Femur (tissue), 1 donor: ENCODE results near the gene SCG2.
A peak's percentile ranks its signal among the peaks of the same experiment; 100 is the strongest.
"Not testable (repeated sequence)": the region's sequence is repeated elsewhere in the genome, so short reads cannot be mapped to it uniquely, and the experiment has no call there.

Source experiments
- DNase-seq: peaks from one replicate; pipeline ENCODE4 v3.0.0-alpha.2; 2017

Gene SCG2

GRCh38 chr2:223607476-223607875 lies 5.3 kb upstream of the SCG2 start:
- no peak for DNase-seq

DNA sequence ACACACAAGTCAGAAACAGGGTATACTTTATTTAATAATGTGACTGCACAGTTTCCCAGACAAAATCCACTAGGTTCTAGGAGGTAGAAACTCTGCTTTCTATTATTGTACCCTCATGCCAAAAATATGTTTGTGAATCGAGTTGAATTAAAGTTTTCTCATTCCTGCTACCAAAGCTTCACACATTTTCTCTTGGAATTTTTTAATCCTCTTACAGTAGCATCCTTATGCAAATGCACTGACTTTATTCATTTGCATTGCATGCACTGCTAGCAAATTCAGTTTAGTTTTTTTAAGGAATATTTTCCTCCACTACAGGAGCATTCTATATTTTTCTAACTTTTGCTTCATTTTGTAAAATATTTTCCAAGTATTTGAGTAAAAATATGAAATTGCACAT lies 4.8 kb upstream of the SCG2 start:
- no peak for DNase-seq

DNA sequence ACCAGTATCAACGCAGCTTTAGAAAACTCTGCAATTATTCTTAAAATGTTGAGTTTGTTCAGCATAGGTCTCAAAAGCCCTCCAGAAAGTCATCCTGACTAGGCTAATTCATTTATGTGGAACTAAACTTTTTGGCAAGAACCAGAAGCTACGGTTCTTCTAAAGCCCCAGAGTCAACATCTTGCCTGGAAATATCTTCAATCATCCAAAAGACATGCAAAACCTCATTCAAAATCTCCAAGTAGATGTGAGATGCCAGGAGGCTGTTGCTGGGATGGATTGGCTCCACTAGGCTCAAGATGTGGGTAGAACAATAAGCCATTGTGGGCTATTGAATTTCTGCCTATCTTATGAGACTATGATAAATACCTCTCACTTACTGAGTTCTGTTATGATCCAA lies 2.1 kb upstream of the SCG2 start:
- no peak for DNase-seq

DNA sequence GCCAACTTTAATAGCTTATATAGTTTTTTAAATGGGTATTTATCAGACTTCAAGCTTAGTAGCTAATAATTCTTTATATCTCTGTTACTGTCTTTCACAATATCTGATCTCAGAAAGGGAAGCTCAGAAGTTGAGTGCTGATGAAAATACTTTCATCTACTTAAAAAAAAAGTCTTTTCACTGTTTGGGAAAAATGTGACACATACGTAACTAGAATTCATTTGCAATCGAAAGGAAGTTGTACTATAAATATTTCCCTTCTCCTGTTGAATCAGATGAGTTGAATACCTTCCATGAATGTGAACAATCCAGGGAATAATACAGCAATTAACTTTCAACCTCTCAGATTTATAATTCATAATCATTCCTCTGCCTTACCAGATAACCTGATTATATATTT lies 811 bp upstream of the SCG2 start:
- DNase-seq = no peak

DNA sequence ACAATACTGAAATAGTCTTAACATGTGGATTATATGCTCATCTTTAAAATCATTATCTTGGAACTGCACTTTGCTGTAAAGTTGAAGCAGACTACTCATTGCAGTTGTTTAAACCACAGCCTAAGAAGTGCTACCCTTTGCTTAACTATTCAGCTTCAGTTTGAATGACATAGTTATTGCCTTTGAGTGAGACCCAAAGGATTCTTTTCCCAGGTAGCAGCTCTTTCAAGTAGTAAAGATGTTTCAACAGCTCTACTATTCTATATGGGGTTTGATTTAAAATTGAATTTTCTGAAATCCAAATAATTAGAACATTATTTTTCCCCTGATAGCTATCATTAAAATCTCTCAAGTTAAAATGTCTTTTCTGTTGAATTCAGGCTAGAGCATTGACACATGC lies 1.1 kb downstream of the SCG2 start:
- DNase-seq = no peak

GRCh38 chr2:223599640-223600380 lies 2.4 kb downstream of the SCG2 start:
- DNase-seq = no peak

DNA sequence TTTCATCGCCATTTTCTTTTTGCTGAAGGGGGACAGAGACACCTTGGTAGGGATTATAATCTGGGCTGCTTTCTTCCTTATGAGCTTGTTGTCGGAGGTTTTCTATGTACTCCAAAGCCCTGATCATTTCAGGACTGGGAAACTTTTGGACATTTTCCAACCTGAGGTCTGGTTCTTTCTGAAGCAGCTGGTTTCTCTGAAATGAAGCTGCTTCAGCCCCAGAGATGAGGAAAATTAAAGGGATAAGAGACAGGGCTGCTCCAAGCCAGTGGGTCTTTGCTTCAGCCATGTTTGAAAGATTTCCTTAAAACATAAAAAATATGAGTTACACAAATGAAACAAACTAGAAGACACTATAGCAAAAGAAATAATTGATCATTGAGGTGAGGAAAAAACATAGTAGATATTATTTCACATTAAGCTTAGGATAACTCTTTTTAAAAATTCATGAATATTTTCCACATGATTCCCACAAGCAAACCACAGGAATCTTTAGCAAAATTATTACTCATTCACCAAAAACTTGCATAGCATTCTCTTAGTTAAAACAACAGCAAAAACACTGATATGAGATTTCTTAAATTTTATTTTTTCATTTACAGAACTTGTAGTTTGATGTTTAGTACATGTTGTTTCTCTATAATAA lies 3.0 kb downstream of the SCG2 start:
- no peak for DNase-seq

DNA sequence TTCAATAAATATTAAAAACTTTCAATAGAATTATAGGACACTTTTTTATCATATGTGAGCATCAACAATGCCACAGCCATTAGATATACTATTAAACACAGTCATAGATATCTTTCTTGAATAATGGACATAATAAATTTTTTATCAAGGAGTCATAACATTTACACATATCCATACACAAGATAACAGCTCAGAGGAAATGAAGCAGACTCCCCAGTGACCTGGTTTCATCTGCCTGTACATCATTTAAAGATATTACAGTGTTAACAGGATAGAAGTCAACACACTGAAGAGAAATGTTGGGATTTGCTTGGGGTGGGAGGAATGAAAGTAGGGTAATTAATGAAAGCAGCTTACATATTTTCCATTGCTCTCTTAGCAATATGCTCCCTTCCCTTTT lies 5.1 kb downstream of the SCG2 start:
- DNase-seq = no peak

GRCh38 chr2:223596208-223596607 lies 6.0 kb downstream of the SCG2 start:
- DNase-seq = no peak

DNA sequence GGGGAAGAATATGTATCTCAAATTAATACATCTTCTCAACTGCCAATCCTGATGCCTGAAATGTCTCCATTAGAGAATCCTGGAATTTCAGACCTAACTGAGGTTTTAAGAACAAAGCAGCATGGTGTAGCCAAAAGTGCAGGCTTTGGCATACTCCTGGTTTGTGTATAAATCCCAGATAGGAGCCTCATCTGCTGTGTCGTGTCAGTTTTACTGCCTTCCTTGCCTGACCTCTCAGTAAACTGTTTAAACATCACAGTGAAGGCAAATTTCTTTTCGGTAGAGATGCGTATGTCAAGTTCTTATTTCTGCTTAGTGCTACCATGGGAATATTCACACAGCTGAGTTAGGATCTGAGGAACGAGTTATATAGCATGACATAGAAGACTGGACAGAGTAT lies 7.3 kb downstream of the SCG2 start:
- DNase-seq = no peak

GRCh38 chr2:223594259-223594658 lies 7.9 kb downstream of the SCG2 start:
- DNase-seq = no peak

DNA sequence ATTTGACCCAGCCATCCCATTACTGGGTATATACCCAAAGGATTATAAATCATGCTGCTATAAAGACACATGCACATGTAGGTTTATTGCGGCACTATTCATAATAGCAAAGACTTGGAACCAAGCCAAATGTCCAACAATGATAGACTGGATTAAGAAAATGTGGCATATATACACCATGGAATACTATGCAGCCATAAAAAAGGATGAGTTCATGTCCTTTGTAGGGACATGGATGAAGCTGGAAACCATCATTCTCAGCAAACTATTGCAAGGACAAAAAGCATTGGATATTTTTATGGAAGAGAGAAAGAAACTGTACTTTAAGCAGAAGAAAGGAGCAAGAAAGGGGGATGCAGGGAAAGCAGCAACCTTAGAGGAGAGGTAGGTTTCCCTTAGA lies 9.5 kb downstream of the SCG2 start:
- not testable (repeated sequence) for DNase-seq

GRCh38 chr2:223591596-223591995 lies 10.6 kb downstream of the SCG2 start:
- DNase-seq = no peak

GRCh38 chr2:223590964-223591363 lies 11.2 kb downstream of the SCG2 start:
- no peak for DNase-seq

GRCh38 chr2:223589901-223590300 lies 12.3 kb downstream of the SCG2 start:
- no peak for DNase-seq

DNA sequence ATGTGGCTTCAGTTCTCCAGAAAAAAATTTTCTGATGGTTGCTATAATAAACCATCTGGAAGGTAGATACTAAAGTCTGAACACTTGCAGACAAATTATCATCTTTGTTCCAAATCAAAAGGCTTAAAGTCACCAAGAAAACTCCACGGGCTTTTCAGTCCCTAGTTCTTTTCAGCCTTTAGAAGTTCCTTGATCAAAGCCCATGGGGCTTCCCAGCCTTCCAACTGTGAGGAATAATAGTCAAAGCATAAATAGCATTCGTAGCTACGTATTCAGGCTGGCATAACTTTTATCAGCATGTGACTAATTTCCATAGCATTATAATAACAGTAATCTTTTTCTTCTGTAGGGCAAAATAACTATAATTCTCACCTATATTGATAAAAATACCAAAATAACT lies 13.9 kb downstream of the SCG2 start:
- no peak for DNase-seq

- no peak for DNase-seq
These were observed 14.9 kb downstream of the SCG2 start for GRCh38 chr2:223587301-223587700.

GRCh38 chr2:223586261-223586660 lies 15.9 kb downstream of the SCG2 start:
- no peak for DNase-seq

GRCh38 chr2:223585666-223586065 lies 16.5 kb downstream of the SCG2 start:
- no peak for DNase-seq

DNA sequence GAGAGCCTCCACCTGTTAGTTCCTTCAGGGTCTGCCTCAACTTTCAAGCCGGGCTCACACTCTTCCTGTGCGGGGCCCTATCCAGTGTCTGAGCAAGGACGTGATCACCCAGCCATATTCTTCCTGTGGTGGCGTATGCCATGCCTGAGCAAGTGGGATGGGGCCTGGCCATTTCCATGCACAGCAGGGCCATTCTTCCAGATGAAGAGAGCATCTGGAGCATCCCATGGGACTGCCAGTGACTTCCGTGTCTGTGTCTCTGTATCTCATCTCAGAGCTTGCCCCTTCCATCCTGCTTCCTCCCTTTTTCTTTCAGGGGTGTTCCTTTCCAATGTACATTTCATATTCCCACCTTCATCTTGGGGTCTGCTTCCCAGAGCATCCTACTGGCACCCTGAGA lies 20.2 kb downstream of the SCG2 start:
- DNase-seq = no peak

- peak; percentile 55 for DNase-seq
These were observed 21.2 kb downstream of the SCG2 start for GRCh38 chr2:223580951-223581350.

DNA sequence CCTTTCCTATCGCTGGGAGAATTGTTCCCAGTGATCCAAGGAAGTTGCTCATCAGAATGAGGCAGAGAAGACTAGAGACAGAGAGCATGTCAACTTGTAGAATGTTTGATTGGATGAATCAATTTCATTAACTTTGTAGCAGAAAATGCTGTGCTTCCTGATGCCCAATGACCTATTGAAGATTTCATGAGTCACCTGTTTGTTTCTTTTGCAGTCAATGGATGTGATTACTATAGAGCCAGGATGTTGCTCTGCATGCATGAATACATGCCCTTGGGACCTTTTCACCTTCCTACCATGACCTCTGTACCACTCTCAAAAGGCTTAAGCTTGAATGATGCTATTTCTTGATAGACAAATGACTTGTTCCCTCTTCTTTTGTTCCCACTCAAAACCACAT lies 23.3 kb downstream of the SCG2 start:
- no peak for DNase-seq

- DNase-seq = no peak
These were observed 25.3 kb downstream of the SCG2 start for GRCh38 chr2:223576873-223577272.

DNA sequence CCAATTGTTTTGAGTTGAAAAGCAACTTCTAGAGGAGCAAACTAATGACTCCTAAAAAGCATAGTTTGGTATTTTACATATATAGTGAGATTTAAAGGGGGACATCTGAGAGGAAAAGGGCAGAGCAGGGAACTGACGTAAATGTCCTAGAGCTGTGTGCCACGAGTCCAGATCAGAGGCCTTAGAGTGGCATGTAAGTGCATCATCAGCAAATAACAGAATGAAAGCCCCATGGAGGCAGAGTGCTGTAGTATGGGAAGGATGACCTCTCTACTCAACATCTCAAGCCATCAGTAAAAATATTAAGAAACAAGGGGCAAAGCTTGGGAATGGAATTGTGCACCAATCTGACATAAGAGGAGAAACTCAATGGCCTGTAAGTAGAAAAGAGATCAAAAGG lies 31.4 kb downstream of the SCG2 start:
- DNase-seq = no peak

DNA sequence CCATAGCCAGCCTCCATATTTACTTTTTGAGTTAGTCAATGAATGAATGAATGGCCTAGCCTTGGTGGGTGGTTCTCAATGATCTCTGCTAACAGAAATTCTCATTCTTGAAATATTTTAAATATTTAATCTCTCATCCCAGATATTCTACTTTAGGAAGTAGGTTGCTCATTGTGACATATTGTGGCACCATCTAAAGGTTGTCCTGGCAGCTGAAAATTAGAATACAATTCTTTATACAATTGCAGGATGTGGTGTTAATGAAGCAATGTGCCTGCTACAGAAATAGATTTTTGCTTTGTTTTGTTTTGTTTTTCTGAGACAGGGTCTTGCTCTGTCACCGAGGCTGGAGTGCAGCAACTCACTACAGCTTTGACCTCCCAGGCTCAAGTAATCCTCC lies 35.8 kb downstream of the SCG2 start:
- no peak for DNase-seq
